Mesenchymal stem cell (in vitro differentiated cells and primary cell): ENCODE results near the gene IQUB.

Source experiments
- DNase-seq: peaks from one replicate; pipeline ENCODE4 v3.0.0-alpha.2; 2013
- H2AFZ ChIP-seq: one replicate; pipeline ENCODE4 v1.6.1; 2013; ENCODE audit warnings: low read depth, mild to moderate bottlenecking, control low read depth, inconsistent platforms, low read length, moderate library complexity
- H2AK5ac ChIP-seq: 2 replicates; pipeline ENCODE4 v1.6.1; 2013; ENCODE audit warnings: low read length, moderate library complexity, mild to moderate bottlenecking, inconsistent platforms; ENCODE audit not compliant: severe bottlenecking
- H2BK120ac ChIP-seq: one replicate; pipeline ENCODE4 v1.6.1; 2013; ENCODE audit warnings: low read depth, mild to moderate bottlenecking, inconsistent platforms, low read length, moderate library complexity
- H2BK12ac ChIP-seq, 2 experiments: one replicate each; pipeline ENCODE4 v1.6.1; 2013; ENCODE audit warnings: inconsistent platforms in 2 of 2, low read length in 2 of 2, mild to moderate bottlenecking in 2 of 2, moderate library complexity in 2 of 2, control low read depth in 1 of 2
- H2BK15ac ChIP-seq: one replicate; pipeline ENCODE4 v1.6.1; 2013; ENCODE audit warnings: mild to moderate bottlenecking, low read depth, inconsistent platforms; ENCODE audit not compliant: poor library complexity, severe bottlenecking
- H2BK5ac ChIP-seq: 2 replicates; pipeline ENCODE4 v1.6.1; 2013; ENCODE audit warnings: low read depth, mild to moderate bottlenecking, low read length, control low read depth, inconsistent platforms; ENCODE audit not compliant: poor library complexity, severe bottlenecking
- H3K14ac ChIP-seq, 2 experiments: one replicate each; pipeline ENCODE4 v1.6.1; 2013; ENCODE audit warnings: inconsistent platforms in 2 of 2, low read length in 2 of 2, control low read depth in 1 of 2, mild to moderate bottlenecking in 1 of 2, moderate library complexity in 1 of 2
- H3K18ac ChIP-seq, 2 experiments: one replicate each; pipeline ENCODE4 v1.6.1; 2013; ENCODE audit warnings: inconsistent platforms in 2 of 2, low read length in 2 of 2, control low read depth in 1 of 2, low read depth in 1 of 2, mild to moderate bottlenecking in 1 of 2
- H3K23ac ChIP-seq, 2 experiments: one replicate each; pipeline ENCODE4 v1.6.1; 2013; ENCODE audit warnings: inconsistent platforms in 2 of 2, low read length in 2 of 2, mild to moderate bottlenecking in 2 of 2, moderate library complexity in 2 of 2, control low read depth in 1 of 2
- H3K27ac ChIP-seq: 2 replicates; pipeline ENCODE4 v1.5.1; 2013; ENCODE audit warnings: mild to moderate bottlenecking, moderate library complexity, low read length, control low read depth, inconsistent platforms; ENCODE audit not compliant: poor library complexity, severe bottlenecking
- H3K27me3 ChIP-seq, 2 experiments: 2 replicates each; pipeline versions ENCODE4 v1.6.1 to v1.7.0; 2013; ENCODE audit warnings: low read length in 2 of 2, mild to moderate bottlenecking in 2 of 2, moderate library complexity in 2 of 2, control low read depth in 1 of 2, inconsistent platforms in 1 of 2; ENCODE audit not compliant: control insufficient read depth in 1 of 2, insufficient read depth in 1 of 2
- H3K36me3 ChIP-seq, 2 experiments: 2 replicates each; pipeline versions ENCODE4 v1.6.1 to v1.7.0; 2013; ENCODE audit warnings: low read length in 2 of 2, control low read depth in 1 of 2, inconsistent platforms in 1 of 2, low read depth in 1 of 2, mild to moderate bottlenecking in 1 of 2; ENCODE audit not compliant: insufficient read depth in 2 of 2, control insufficient read depth in 1 of 2
- H3K4ac ChIP-seq, 2 experiments: one replicate each; pipeline ENCODE4 v1.6.1; 2013; ENCODE audit warnings: inconsistent platforms in 2 of 2, low read length in 2 of 2, mild to moderate bottlenecking in 2 of 2, moderate library complexity in 2 of 2, control low read depth in 1 of 2, low read depth in 1 of 2
- H3K4me1 ChIP-seq: 2 replicates; pipeline ENCODE4 v1.6.1; 2013; ENCODE audit warnings: low read depth, low read length, control low read depth; ENCODE audit not compliant: control insufficient read depth, insufficient read depth
- H3K4me2 ChIP-seq: 2 replicates; pipeline ENCODE4 v1.6.1; 2013; ENCODE audit warnings: low read length, mild to moderate bottlenecking, inconsistent platforms; ENCODE audit not compliant: poor library complexity, severe bottlenecking
- H3K4me3 ChIP-seq, 2 experiments: 2 replicates each; pipeline versions ENCODE4 v1.5.1 to v1.7.0; 2013; ENCODE audit warnings: low read length in 2 of 2, mild to moderate bottlenecking in 2 of 2, control low read depth in 1 of 2, low read depth in 1 of 2; ENCODE audit not compliant: insufficient read depth in 1 of 2
- H3K79me1 ChIP-seq: replicated peaks from 2 replicates; pipeline ENCODE4 v1.6.1; 2013; ENCODE audit warnings: mild to moderate bottlenecking, control low read depth, low read length, inconsistent platforms; ENCODE audit not compliant: poor library complexity, severe bottlenecking
- H3K9ac ChIP-seq: 2 replicates; pipeline ENCODE4 v1.7.0; 2013; ENCODE audit warnings: mild to moderate bottlenecking, low read length, moderate library complexity
- H3K9me3 ChIP-seq: 2 replicates; pipeline ENCODE4 v1.7.0; 2013; ENCODE audit warnings: mild to moderate bottlenecking, low read length; ENCODE audit not compliant: control insufficient read depth
- H4K8ac ChIP-seq: one replicate; pipeline ENCODE4 v1.6.1; 2013; ENCODE audit warnings: inconsistent platforms, mild to moderate bottlenecking, low read length, moderate library complexity
- H4K91ac ChIP-seq: one replicate; pipeline ENCODE4 v1.6.1; 2013; ENCODE audit warnings: mild to moderate bottlenecking, low read length, inconsistent platforms
- WGBS: methylation state at CpG from one replicate; pipeline ENCODE4 v1.1.7; 2013; ENCODE audit warnings: mixed read lengths; 5-methylcytosine and 5-hydroxymethylcytosine counted together

Gene IQUB

GRCh38 chr7:123571187-123571586 is 36.8 kb upstream of the IQUB start:
- Histone ChIP-seq H2BK5ac (no peak overlapping the region), H3K4me2 (no peak overlapping the region), H3K36me3 (no peaks in the 10 kb centered on the region), H3K23ac (no peak overlapping the region), H3K79me1 (no peaks in the 10 kb centered on the region), H2BK120ac (no peak overlapping the region), H3K14ac (no peak overlapping the region), H3K9me3 (no peaks in the 10 kb centered on the region), H3K18ac (no peak overlapping the region), H3K4me1 (no peaks in the 10 kb centered on the region), H2BK12ac (no peak overlapping the region), H2AFZ (no peak overlapping the region), H3K9ac (no peak overlapping the region), H3K4ac (no peak overlapping the region), H3K27ac (no peak overlapping the region), H3K27me3 (no peaks in the 10 kb centered on the region), H4K91ac (no peak overlapping the region), H4K8ac (no peak overlapping the region), H2BK15ac (no peak overlapping the region), H2AK5ac (no peak overlapping the region), H3K4me3 (no peak overlapping the region)
- DNase-seq, result no peak
- no CpG with 5 or more reads among the region's 1 CpG for WGBS

DNA sequence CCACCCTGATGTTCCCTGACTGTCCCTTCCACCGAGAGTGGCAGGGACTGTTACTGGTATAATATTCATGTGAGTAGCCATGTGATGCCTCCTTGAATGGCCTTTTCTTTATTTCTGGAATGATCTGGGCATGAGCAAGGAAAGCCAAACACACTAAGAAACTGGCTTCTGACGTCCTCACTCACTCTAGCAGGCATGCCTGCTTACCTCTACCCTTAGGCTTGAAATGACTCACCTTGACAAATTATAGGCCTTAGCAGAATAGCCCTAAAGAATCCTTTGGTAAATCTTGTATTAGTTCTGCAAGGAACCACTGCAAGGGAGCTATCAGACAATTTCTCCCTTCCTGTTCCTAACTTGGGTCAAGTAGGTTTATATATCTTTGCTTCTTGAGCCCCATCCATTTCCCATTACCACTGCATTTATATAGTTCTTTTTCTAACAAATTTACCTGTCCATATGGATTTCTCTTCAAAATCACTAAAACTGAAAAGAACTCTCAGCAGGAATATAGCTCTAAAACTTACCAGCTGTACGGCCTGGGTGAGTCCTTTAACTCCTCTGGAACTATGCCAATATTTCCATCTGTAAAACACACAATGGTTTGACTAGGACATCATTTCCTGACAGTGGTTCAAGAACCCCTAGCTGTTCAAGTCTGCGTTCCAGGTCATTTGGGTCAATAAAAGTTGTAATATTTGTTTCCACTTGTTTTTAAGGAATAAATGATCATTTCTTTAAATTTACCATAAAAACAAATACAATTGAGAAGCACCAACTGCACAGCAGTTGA is 36.2 kb upstream of the IQUB start:
- Histone ChIP-seq H2BK12ac (no peak overlapping the region), H2BK120ac (peak overlapping the region; percentile 19), H3K4ac (no peak overlapping the region), H3K27me3 (no peaks in the 10 kb centered on the region), H3K9me3 (no peaks in the 10 kb centered on the region), H3K36me3 (no peaks in the 10 kb centered on the region), H2BK15ac (no peak overlapping the region), H3K4me1 (no peaks in the 10 kb centered on the region), H3K79me1 (no peaks in the 10 kb centered on the region), H2AFZ (no peak overlapping the region), H3K4me2 (no peak overlapping the region), H3K23ac (no peak overlapping the region), H3K4me3 (no peak overlapping the region), H2AK5ac (no peak overlapping the region), H3K27ac (no peak overlapping the region), H4K91ac (peak overlapping the region; percentile 61), H3K9ac (no peak overlapping the region), H3K18ac (no peak overlapping the region), H4K8ac (peak overlapping the region; percentile 64), H2BK5ac (no peak overlapping the region), H3K14ac (no peak overlapping the region)
- WGBS, result 96% methylated on average over 3 of the region's 4 CpGs
- no peak for DNase-seq

DNA sequence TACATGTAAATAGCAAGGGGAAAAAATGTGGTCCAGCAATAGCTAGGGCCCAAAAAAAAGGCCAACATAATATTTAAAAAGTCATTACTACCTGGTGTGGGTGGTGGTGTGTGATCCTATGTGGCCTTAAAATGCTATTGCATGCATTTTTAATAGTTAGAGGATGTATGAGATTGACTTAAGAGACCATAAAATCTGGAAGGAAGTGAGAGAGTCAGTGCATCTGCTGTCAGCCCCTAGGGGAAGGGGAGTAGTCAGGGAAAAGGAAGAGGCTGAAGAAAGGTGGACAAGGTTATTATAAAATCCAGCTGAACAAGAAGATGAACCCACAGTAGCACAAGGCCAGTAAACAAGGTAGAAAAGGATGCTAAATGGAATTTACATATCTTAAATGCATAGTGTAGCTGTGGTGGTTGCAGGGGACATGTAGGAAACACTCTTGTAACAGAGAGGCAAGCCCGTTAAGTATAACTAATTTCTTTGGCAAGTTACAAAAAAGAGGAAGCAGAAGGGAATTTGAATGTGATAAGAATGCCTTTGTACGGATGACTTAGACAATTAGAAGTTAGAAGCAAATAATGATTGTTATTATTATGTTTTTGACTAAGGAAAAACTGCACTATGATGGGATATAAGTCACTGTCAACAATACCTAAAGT is 35.1 kb upstream of the IQUB start:
- Histone ChIP-seq H2BK5ac (no peak overlapping the region), H3K9me3 (no peaks in the 10 kb centered on the region), H4K91ac (no peak overlapping the region), H3K4me2 (no peak overlapping the region), H3K4ac (no peak overlapping the region), H2BK15ac (no peak overlapping the region), H3K14ac (no peak overlapping the region), H3K27ac (no peak overlapping the region), H2BK12ac (no peak overlapping the region), H3K4me1 (no peaks in the 10 kb centered on the region), H2AK5ac (no peak overlapping the region), H3K27me3 (no peaks in the 10 kb centered on the region), H4K8ac (no peak overlapping the region), H3K36me3 (no peaks in the 10 kb centered on the region), H2BK120ac (no peak overlapping the region), H3K79me1 (no peaks in the 10 kb centered on the region), H3K18ac (no peak overlapping the region), H3K4me3 (no peak overlapping the region), H2AFZ (no peak overlapping the region), H3K23ac (no peak overlapping the region), H3K9ac (no peak overlapping the region)
- DNase-seq, result no peak
- WGBS, result 90% methylated on average over 2 of the region's 2 CpGs

- no peaks in the 10 kb centered on the region for H3K9me3 ChIP-seq
- H3K23ac ChIP-seq, result no peak overlapping the region
- H4K91ac ChIP-seq, result no peak overlapping the region
- H2BK5ac ChIP-seq, result no peak overlapping the region
- no peak overlapping the region for H2BK120ac ChIP-seq
- no peak overlapping the region for H3K4me3 ChIP-seq
- no peak overlapping the region for H2BK15ac ChIP-seq
- no peaks in the 10 kb centered on the region for H3K4me1 ChIP-seq
- H3K4ac ChIP-seq, result no peak overlapping the region
- H3K36me3 ChIP-seq, result no peaks in the 10 kb centered on the region
- no peak overlapping the region for H3K18ac ChIP-seq
- no peaks in the 10 kb centered on the region for H3K27me3 ChIP-seq
- no peak overlapping the region for H3K9ac ChIP-seq
- no peak overlapping the region for H2AFZ ChIP-seq
- H2BK12ac ChIP-seq, result no peak overlapping the region
- H3K14ac ChIP-seq, result no peak overlapping the region
- H2AK5ac ChIP-seq, result no peak overlapping the region
- no peak overlapping the region for H3K4me2 ChIP-seq
- no peak overlapping the region for H4K8ac ChIP-seq
- no peak for DNase-seq
- no peaks in the 10 kb centered on the region for H3K79me1 ChIP-seq
- H3K27ac ChIP-seq, result no peak overlapping the region
Measured at GRCh38 chr7:123562121-123562520, 27.7 kb upstream of the IQUB start.
